Mucosa of descending colon (tissue), 3 donors: ENCODE results near the gene CLEC2A. TPM values are rescaled to one million over a fixed set of nuclear protein-coding genes. Genes with fewer than 3 reads are reported as not detected.
A peak's percentile ranks its signal among the peaks of the same experiment; 100 is the strongest.

Experiments
- ATAC-seq: fragments of 200-7000 bp; cut with Tn5 transposase; one replicate; pipeline ENCODE4 v1.9.1; 2020; ENCODE audit warnings: mild to moderate bottlenecking, moderate library complexity
- DNase-seq, 3 donors: peaks; one replicate each; pipeline ENCODE4 v3.0.0-alpha.2; 2020
- H3K36me3 ChIP-seq: fragments of 200-600 bp; one replicate; pipeline ENCODE4 v1.8.0; 2021; ENCODE audit warnings: low read depth, mild to moderate bottlenecking
- H3K4me1 ChIP-seq: fragments of 200-600 bp; one replicate; pipeline ENCODE4 v1.8.0; 2021; ENCODE audit warnings: low read depth, mild to moderate bottlenecking
- H3K4me3 ChIP-seq: fragments of 200-600 bp; one replicate; pipeline ENCODE4 v1.8.0; 2021; ENCODE audit warnings: mild to moderate bottlenecking
- H3K9me3 ChIP-seq: fragments of 200-600 bp; one replicate; pipeline ENCODE4 v1.8.0; 2021; ENCODE audit warnings: mild to moderate bottlenecking
- CTCF ChIP-seq: fragments of 200-600 bp; IDR thresholded peaks from one replicate; pipeline ENCODE4 v1.8.0; 2022; ENCODE audit warnings: antibody characterized with exemption, mild to moderate bottlenecking
- intact Hi-C, 2 donors: fragments of 100-400 bp; cut with DNase I in 1 of 2; cut with micrococcal nuclease in 1 of 2; formaldehyde crosslinking; loops; one replicate each; pipeline versions ENCODE4 v1.11.0 to v1.11.1; 2022; cut with DNase I, micrococcal nuclease
- total RNA-seq, 3 donors: library from RNA; stranded (reverse); fragmentation: NEBNext Ultra II Directional in 2 of 3; extraction: Animal tissue kit (Norgen Biotek cat#: 25700) in 2 of 3; gene quantifications; one replicate each; pipeline versions ENCODE4 v1.2.1 to v1.2.4, GENCODE V29; 2021 to 2023
- donor health status: DM: no; HTN: no; CAD: no; lungs with moderate emphysema.
- donor health status: DM: no; HTN: no; CAD: no.
- donor health status: DM: no; HTN: yes; CAD: no.

CLEC2A gene
- total RNA-seq, 3 donors from 2014 or later: not detected

GRCh38 chr12:9868951-9869306 lies 63.2 kb downstream of the CLEC2A start:
- Histone ChIP-seq H3K4me1 (no peaks in the 10 kb centered on the region), H3K36me3 (no peaks in the 10 kb centered on the region), H3K9me3 (no peaks in the 10 kb centered on the region), H3K4me3 (peak overlapping the region; percentile 11)
- intact Hi-C loops: no loop called here
- ATAC-seq (no peak), DNase-seq (no peak)
- TF ChIP-seq CTCF: no peak

- no peak for DNase-seq
- no peaks in the 10 kb centered on the region for H3K36me3 ChIP-seq
- H3K4me1 ChIP-seq: no peaks in the 10 kb centered on the region
- intact Hi-C loops: no loop called here
- no peaks in the 10 kb centered on the region for H3K9me3 ChIP-seq
- TF ChIP-seq CTCF: no peak
- H3K4me3 ChIP-seq: peak overlapping the region; percentile 11
- no peak for ATAC-seq
Measured at GRCh38 chr12:9868311-9868801, 63.8 kb downstream of the CLEC2A start.

- intact Hi-C loops: no loop called here
- ATAC-seq (no peak), DNase-seq (no peak)
- Histone ChIP-seq H3K36me3 (no peaks in the 10 kb centered on the region), H3K4me1 (no peaks in the 10 kb centered on the region), H3K9me3 (no peaks in the 10 kb centered on the region), H3K4me3 (no peak overlapping the region)
- no peak for TF ChIP-seq CTCF
Measured at GRCh38 chr12:9867531-9867930, 64.6 kb downstream of the CLEC2A start.

- Histone ChIP-seq H3K9me3 (no peaks in the 10 kb centered on the region), H3K4me3 (no peak overlapping the region), H3K4me1 (no peaks in the 10 kb centered on the region), H3K36me3 (no peaks in the 10 kb centered on the region)
- no peak for TF ChIP-seq CTCF
- ATAC-seq (no peak), DNase-seq (no peak)
- intact Hi-C loops: no loop called here
Measured at GRCh38 chr12:9866860-9867269, 65.3 kb downstream of the CLEC2A start.

- DNase-seq (no peak), ATAC-seq (peak; percentile 20)
- no peak for TF ChIP-seq CTCF
- Histone ChIP-seq H3K4me3 (no peak overlapping the region), H3K36me3 (no peaks in the 10 kb centered on the region), H3K9me3 (no peaks in the 10 kb centered on the region), H3K4me1 (no peaks in the 10 kb centered on the region)
- intact Hi-C loops: no loop called here
Measured at GRCh38 chr12:9864913-9865675, 67.1 kb downstream of the CLEC2A start.

Other genes with a start within 250 kb of the CLEC2A start
- gene CLECL1, start 199.3 kb downstream of the CLEC2A start, total RNA-seq: under 1 TPM in 2 of 3 donors, not detected in 1; 0.51 to 0.64 TPM
- 1 to 10 TPM; 2.4 to 4.7 (median 3.2) TPM for gene CD69, start 171.5 kb downstream of the CLEC2A start, total RNA-seq
- under 1 TPM; 0.55 to 0.73 (median 0.58) TPM for gene KLRF1, start 104.9 kb downstream of the CLEC2A start, total RNA-seq
- gene CLEC2B, start 63.0 kb downstream of the CLEC2A start, total RNA-seq: 1 to 10 TPM; 3.5 to 7.3 (median 6.5) TPM
- gene KLRF2, start 50.9 kb downstream of the CLEC2A start, total RNA-seq: under 1 TPM in 1 of 3 donors, not detected in 2; 0.43 TPM
- gene CLEC12A, start 39.0 kb upstream of the CLEC2A start, total RNA-seq: 1 to 10 TPM in 1 of 3 donors, under 1 TPM in 2; 0.41 to 2.6 (median 0.89) TPM
- not detected for gene CLEC1B, start 66.8 kb upstream of the CLEC2A start, total RNA-seq
- gene CLEC12B, start 78.3 kb upstream of the CLEC2A start, total RNA-seq: not detected
- under 1 TPM in 2 of 3 donors, not detected in 1; 0.39 to 0.47 TPM for gene CLEC9A, start 98.3 kb upstream of the CLEC2A start, total RNA-seq
- 1 to 10 TPM in 2 of 3 donors, under 1 TPM in 1; 0.67 to 2.8 (median 1.2) TPM for gene CLEC1A, start 166.6 kb upstream of the CLEC2A start, total RNA-seq
- 10 to 100 TPM in 1 of 3 donors, 1 to 10 TPM in 2; 3.1 to 12.0 (median 6.3) TPM for gene CLEC7A, start 197.8 kb upstream of the CLEC2A start, total RNA-seq
- under 1 TPM in 1 of 3 donors, not detected in 2; 0.63 TPM for gene OLR1, start 239.8 kb upstream of the CLEC2A start, total RNA-seq
- gene TMEM52B, start 246.7 kb upstream of the CLEC2A start, total RNA-seq: under 1 TPM in 1 of 3 donors, not detected in 2; 0.10 TPM